ENCODE measurements around the gene ARSA. TPM values are rescaled to one million over a fixed set of nuclear protein-coding genes. Genes with fewer than 3 reads are reported as not detected.

Gene ARSA
- total and polyA plus RNA-seq, 2 of the 13 experiments (the other 11 are each of a cell fraction or from before 2014, with no cell fraction given) = 9.0 to 11.5 TPM

DNA sequence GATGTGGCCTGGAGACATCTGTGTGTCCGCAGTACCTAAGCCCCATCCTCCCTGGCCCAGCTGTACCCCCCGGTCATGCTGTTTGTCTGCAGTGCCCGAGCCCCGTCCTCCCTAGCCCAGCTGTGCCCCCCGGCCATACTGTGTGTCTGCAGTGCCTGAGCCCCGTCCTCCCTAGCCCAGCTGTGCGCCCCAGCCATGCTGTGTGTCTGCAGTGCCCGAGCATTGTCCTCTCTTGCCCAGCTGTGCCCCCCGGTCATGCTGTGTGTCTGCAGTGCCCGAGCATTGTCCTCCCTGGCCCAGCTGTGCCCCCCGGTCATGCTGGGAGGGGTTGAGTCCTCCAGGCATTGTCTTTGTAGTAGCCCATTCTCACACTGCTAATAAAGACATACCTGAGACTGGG lies 7.6 kb upstream of the ARSA start:
- FAIRE-seq = no peak
- intact Hi-C loops (cut with micrococcal nuclease; ENCODE audit: unreplicated experiment) = no loop called here

More for the DNA sequence above, 7.6 kb upstream of the ARSA start:
- Histone ChIP-seq H3K79me2 (ENCODE audit: insufficient read depth, low read length) (no peaks in the 10 kb centered on the region), H3K27me3 (ENCODE audit: control insufficient read depth in 1 of 2, insufficient read depth in 2 of 2, low read length in 2 of 2) (no peaks in the 10 kb centered on the region), H3K9me3 (ENCODE audit: low read length) (no peaks in the 10 kb centered on the region), H3K4me3 (replicated peaks in 1 of 3; ENCODE audit: insufficient read depth in 1 of 3, low read depth in 2 of 3, low read length in 3 of 3) (no peak overlapping the region), H3K36me3 (replicated peaks in 1 of 2; ENCODE audit: control insufficient read depth in 1 of 2, insufficient read depth in 2 of 2, low read length in 2 of 2) (no peaks in the 10 kb centered on the region), H4K20me1 (ENCODE audit: insufficient read depth, low read length) (no peaks in the 10 kb centered on the region), H3K9ac (ENCODE audit: insufficient read depth, low read depth, low read length) (no peak overlapping the region), H3K27ac (ENCODE audit: extremely low read length, insufficient read depth, low read length) (no peak overlapping the region), H2AFZ (ENCODE audit: low read length) (no peak overlapping the region), H3K4me2 (ENCODE audit: low read depth, low read length) (no peak overlapping the region), H3K4me1 (ENCODE audit: insufficient read depth, low read length) (peaks cover 27% of the 10 kb centered on the region)
- BruUV-seq (replicated peaks) = no TSS peak
- ChIA-PET POLR2A (no interaction called here), CTCF (ENCODE audit: low intra/inter-chr PET ratio, low total read pairs) (no interaction called here)
- ATAC-seq (no peak), DNase-seq (ENCODE audit: low spot score) (no peak)
- TF ChIP-seq ZNF253 (CRISPR knock-in tag; IDR thresholded peaks at IDR 0.05; ENCODE audit: borderline replicate concordance) (no peak), ZNF720 (CRISPR knock-in tag; IDR thresholded peaks at IDR 0.05) (no peak), MAFG (CRISPR knock-in tag; IDR thresholded peaks at IDR 0.05) (no peak), TIGD3 (CRISPR knock-in tag; IDR thresholded peaks at IDR 0.05; ENCODE audit: borderline replicate concordance) (no peak), ZNF282 (IDR thresholded peaks at IDR 0.05; ENCODE audit: partially characterized antibody) (no peak)
- TF ChIP-seq, protein P1, sequence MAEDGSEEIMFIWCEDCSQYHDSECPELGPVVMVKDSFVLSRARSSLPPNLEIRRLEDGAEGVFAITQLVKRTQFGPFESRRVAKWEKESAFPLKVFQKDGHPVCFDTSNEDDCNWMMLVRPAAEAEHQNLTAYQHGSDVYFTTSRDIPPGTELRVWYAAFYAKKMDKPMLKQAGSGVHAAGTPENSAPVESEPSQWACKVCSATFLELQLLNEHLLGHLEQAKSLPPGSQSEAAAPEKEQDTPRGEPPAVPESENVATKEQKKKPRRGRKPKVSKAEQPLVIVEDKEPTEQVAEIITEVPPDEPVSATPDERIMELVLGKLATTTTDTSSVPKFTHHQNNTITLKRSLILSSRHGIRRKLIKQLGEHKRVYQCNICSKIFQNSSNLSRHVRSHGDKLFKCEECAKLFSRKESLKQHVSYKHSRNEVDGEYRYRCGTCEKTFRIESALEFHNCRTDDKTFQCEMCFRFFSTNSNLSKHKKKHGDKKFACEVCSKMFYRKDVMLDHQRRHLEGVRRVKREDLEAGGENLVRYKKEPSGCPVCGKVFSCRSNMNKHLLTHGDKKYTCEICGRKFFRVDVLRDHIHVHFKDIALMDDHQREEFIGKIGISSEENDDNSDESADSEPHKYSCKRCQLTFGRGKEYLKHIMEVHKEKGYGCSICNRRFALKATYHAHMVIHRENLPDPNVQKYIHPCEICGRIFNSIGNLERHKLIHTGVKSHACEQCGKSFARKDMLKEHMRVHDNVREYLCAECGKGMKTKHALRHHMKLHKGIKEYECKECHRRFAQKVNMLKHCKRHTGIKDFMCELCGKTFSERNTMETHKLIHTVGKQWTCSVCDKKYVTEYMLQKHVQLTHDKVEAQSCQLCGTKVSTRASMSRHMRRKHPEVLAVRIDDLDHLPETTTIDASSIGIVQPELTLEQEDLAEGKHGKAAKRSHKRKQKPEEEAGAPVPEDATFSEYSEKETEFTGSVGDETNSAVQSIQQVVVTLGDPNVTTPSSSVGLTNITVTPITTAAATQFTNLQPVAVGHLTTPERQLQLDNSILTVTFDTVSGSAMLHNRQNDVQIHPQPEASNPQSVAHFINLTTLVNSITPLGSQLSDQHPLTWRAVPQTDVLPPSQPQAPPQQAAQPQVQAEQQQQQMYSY (CRISPR knock-in tag; IDR thresholded peaks at IDR 0.05) = no peak
- 98% methylated on average over 5 of the region's 11 CpGs for WGBS (ENCODE audit: low lambda C conversion rate)
- in situ Hi-C loops (cut with HindIII; ENCODE audit: extremely low pct_ligation_motif_present, low pct_unique_long_range_greater_than_20kb) = no loop called here

All from HepG2 (cell line).